ENCODE measurements around the gene AHI1. TPM values are rescaled to one million over a fixed set of nuclear protein-coding genes. Genes with fewer than 3 reads are reported as not detected.
A peak's percentile ranks its signal among the peaks of the same experiment; 100 is the strongest.

The AHI1 gene
- total RNA-seq, 1 donor from 2014 or later = 33.5 TPM

GRCh38 chr6:135306166-135306565, 191.4 kb downstream of the AHI1 start:
- Mint-ChIP-seq H3K4me1 (ENCODE audit: unreplicated experiment) (no peaks in the 10 kb centered on the region), H3K36me3 (ENCODE audit: unreplicated experiment) (peaks cover 10% of the 10 kb centered on the region), H3K4me3 (ENCODE audit: unreplicated experiment) (no peak overlapping the region), H3K27ac (ENCODE audit: unreplicated experiment) (no peak overlapping the region), H3K27me3 (ENCODE audit: unreplicated experiment) (no peaks in the 10 kb centered on the region), H3K9me3 (ENCODE audit: unreplicated experiment) (no peaks in the 10 kb centered on the region)
- no peak for TF ChIP-seq CTCF (IDR thresholded peaks at IDR 0.05)
- DNase-seq (ENCODE audit: extremely low spot score, unreplicated experiment) = no peak

- no peaks in the 10 kb centered on the region for H3K9me3 Mint-ChIP-seq (ENCODE audit: unreplicated experiment)
- no peak for TF ChIP-seq CTCF (IDR thresholded peaks at IDR 0.05)
- peaks cover 2% of the 10 kb centered on the region for H3K4me1 Mint-ChIP-seq (ENCODE audit: unreplicated experiment)
- H3K4me3 Mint-ChIP-seq (ENCODE audit: unreplicated experiment) = no peak overlapping the region
- no peak for DNase-seq (ENCODE audit: extremely low spot score, unreplicated experiment)
- no peaks in the 10 kb centered on the region for H3K27me3 Mint-ChIP-seq (ENCODE audit: unreplicated experiment)
- H3K27ac Mint-ChIP-seq (ENCODE audit: unreplicated experiment) = no peak overlapping the region
- H3K36me3 Mint-ChIP-seq (ENCODE audit: unreplicated experiment) = peaks cover 10% of the 10 kb centered on the region
These were observed 191.9 kb downstream of the AHI1 start for GRCh38 chr6:135305684-135306083.

- Mint-ChIP-seq H3K36me3 (ENCODE audit: unreplicated experiment) (peaks cover 10% of the 10 kb centered on the region), H3K9me3 (ENCODE audit: unreplicated experiment) (no peaks in the 10 kb centered on the region), H3K4me1 (ENCODE audit: unreplicated experiment) (peaks cover 8% of the 10 kb centered on the region), H3K4me3 (ENCODE audit: unreplicated experiment) (no peak overlapping the region), H3K27me3 (ENCODE audit: unreplicated experiment) (no peaks in the 10 kb centered on the region), H3K27ac (ENCODE audit: unreplicated experiment) (no peak overlapping the region)
- no peak for DNase-seq (ENCODE audit: extremely low spot score, unreplicated experiment)
- no peak for TF ChIP-seq CTCF (IDR thresholded peaks at IDR 0.05)
These were observed 192.7 kb downstream of the AHI1 start for GRCh38 chr6:135304883-135305282.

GRCh38 chr6:135301304-135301703, 196.2 kb downstream of the AHI1 start:
- peaks cover 31% of the 10 kb centered on the region for H3K4me1 Mint-ChIP-seq (ENCODE audit: unreplicated experiment)
- TF ChIP-seq CTCF (IDR thresholded peaks at IDR 0.05) = no peak
- H3K27me3 Mint-ChIP-seq (ENCODE audit: unreplicated experiment) = no peaks in the 10 kb centered on the region
- no peak for DNase-seq (ENCODE audit: extremely low spot score, unreplicated experiment)
- H3K4me3 Mint-ChIP-seq (ENCODE audit: unreplicated experiment) = no peak overlapping the region
- no peaks in the 10 kb centered on the region for H3K9me3 Mint-ChIP-seq (ENCODE audit: unreplicated experiment)
- H3K36me3 Mint-ChIP-seq (ENCODE audit: unreplicated experiment) = peaks cover 12% of the 10 kb centered on the region
- no peak overlapping the region for H3K27ac Mint-ChIP-seq (ENCODE audit: unreplicated experiment)

GRCh38 chr6:135300576-135300975, 197.0 kb downstream of the AHI1 start:
- no peak for TF ChIP-seq CTCF (IDR thresholded peaks at IDR 0.05)
- Mint-ChIP-seq H3K9me3 (ENCODE audit: unreplicated experiment) (no peaks in the 10 kb centered on the region), H3K36me3 (ENCODE audit: unreplicated experiment) (peaks cover 15% of the 10 kb centered on the region), H3K4me1 (ENCODE audit: unreplicated experiment) (peaks cover 31% of the 10 kb centered on the region), H3K27ac (ENCODE audit: unreplicated experiment) (peak overlapping the region; percentile 32), H3K27me3 (ENCODE audit: unreplicated experiment) (no peaks in the 10 kb centered on the region), H3K4me3 (ENCODE audit: unreplicated experiment) (no peak overlapping the region)
- DNase-seq (ENCODE audit: extremely low spot score, unreplicated experiment) = no peak

All from osteocyte (in vitro differentiated cells).